Lower leg skin (tissue), 3 donors: ENCODE results near the gene FAM47E.

Experiments
- CTCF ChIP-seq, 3 donors: fragments of 450-650 bp; IDR thresholded peaks; one replicate each; pipeline ENCODE4 v1.5.1; 2016; ENCODE audit warnings: antibody characterized with exemption in 3 of 3, mild to moderate bottlenecking in 3 of 3, moderate library complexity in 2 of 3
- POLR2A ChIP-seq, 2 donors: fragments of 450-650 bp; IDR thresholded peaks; one replicate each; pipeline ENCODE4 v1.6.1; 2016 to 2017; ENCODE audit warnings: antibody characterized with exemption in 2 of 2, mild to moderate bottlenecking in 1 of 2, moderate library complexity in 1 of 2

- TF ChIP-seq CTCF (IDR thresholded peaks at IDR 0.05) = no peak
- no peak for TF ChIP-seq POLR2A (IDR thresholded peaks at IDR 0.05)
These were observed 6.3 kb downstream of the FAM47E start for GRCh38 chr4:76257824-76258223.
